Rectal smooth muscle tissue (tissue), 1 donor: Measurements from ENCODE around the gene AGPAT3.

Source experiments
- H3K27ac ChIP-seq: one replicate; pipeline ENCODE4 v1.7.0; 2013; ENCODE audit warnings: low read depth, low read length, inconsistent platforms
- H3K27me3 ChIP-seq: one replicate; pipeline ENCODE4 v1.7.0; 2013; ENCODE audit warnings: low read length; ENCODE audit not compliant: control insufficient read depth, insufficient read depth
- H3K36me3 ChIP-seq: one replicate; pipeline ENCODE4 v1.7.0; 2013; ENCODE audit warnings: low read length; ENCODE audit not compliant: control insufficient read depth, insufficient read depth
- H3K4me1 ChIP-seq: one replicate; pipeline ENCODE4 v1.7.0; 2013; ENCODE audit warnings: low read length; ENCODE audit not compliant: control insufficient read depth, insufficient read depth
- H3K4me3 ChIP-seq: one replicate; pipeline ENCODE4 v1.7.0; 2013; ENCODE audit warnings: low read length
- H3K9ac ChIP-seq: one replicate; pipeline ENCODE4 v1.7.0; 2013; ENCODE audit warnings: low read length

The AGPAT3 gene

DNA sequence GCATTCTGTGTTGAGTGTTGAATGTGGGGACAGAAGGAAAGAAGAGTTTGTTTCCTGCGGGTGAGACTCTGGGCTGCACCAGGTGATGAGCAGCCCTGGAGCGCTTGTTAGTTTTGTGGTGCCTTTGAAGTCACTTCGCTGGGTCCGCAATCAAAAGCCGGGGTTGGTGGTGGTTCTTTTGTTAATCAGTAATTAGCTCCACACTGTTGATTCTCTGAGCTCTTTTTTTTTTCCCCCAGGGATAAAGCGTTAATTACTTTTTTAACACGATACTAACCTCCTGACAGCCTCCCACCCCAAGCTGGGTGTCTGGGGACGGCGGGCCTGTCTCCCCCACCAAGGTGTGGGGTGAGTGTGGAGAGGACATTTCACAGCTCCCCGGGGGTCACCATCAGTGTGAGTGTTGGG is 56.6 kb downstream of the AGPAT3 start:
- no peaks in the 10 kb centered on the region for H3K27me3 ChIP-seq
- H3K27ac ChIP-seq = no peak overlapping the region
- H3K4me3 ChIP-seq = no peak overlapping the region
- peaks cover 9% of the 10 kb centered on the region for H3K4me1 ChIP-seq
- H3K9ac ChIP-seq = no peak overlapping the region
- no peaks in the 10 kb centered on the region for H3K36me3 ChIP-seq

DNA sequence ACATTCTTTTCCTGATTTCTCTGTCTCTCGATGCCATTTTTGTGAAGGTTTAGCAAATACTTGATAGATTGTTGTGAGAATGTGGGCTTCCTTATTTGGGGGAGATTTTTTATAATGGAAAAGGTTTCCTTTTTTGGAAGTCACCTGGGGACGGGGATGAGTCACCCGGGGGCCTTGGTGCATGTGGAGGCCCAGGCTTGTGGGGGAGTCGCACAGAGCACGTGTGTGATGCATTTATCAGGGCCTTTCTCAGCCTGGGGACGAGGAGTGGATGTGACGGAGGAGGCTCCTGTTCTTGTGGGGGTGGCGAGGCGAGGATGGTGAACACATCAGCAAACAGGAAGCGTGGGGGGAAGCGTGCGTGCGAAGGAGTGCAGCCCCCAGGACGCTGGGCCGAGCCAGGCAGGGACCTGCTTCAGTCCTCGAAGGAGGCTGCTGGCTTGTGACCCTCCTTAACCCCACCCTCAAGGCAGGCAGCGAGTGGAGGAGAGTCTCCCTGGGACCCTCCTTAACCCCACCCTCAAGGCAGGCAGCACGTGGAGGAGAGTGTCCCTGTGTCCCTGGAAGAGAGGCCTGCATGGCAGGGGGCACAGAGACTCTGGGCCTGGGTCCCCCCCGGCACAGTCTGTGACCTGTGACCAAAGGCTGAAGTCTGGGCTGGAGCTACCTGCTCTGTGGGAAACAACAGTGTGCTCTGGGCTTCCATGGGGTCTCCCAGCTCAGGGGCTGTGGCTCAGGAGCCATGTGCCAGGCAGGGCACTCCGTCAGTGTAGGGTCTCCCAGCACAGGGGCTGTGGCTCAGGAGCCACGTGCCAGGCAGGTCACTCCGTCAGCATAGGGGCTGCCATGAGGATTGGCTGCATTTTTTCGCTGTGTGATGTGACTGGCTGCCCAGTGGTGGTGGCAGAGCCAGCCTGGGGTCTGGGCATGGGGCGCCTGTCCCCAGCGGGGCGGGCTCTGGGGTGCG is 57.2 kb downstream of the AGPAT3 start:
- no peak overlapping the region for H3K4me3 ChIP-seq
- H3K27me3 ChIP-seq = no peaks in the 10 kb centered on the region
- H3K36me3 ChIP-seq = no peaks in the 10 kb centered on the region
- no peak overlapping the region for H3K27ac ChIP-seq
- H3K4me1 ChIP-seq = peaks cover 9% of the 10 kb centered on the region
- H3K9ac ChIP-seq = no peak overlapping the region

DNA sequence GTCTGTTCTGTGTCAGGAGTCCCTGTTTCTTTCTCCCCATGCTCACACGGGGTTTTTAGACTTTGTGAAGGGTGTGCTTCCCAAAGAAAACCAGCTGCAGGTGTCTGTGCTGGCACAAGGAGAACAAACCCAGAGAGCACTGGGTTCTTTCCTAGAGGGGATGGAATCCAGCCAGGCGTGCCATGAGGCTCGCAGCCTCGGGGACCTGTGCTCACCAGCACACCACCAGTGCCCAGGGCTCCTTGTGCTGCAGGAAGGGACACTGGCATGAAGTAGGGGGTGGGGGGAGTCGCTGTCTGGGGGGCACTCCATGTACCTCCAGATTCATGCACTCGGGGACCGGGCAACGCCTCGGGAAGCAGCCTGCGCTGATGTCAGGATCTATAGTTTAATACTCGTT is 57.9 kb downstream of the AGPAT3 start:
- no peak overlapping the region for H3K27ac ChIP-seq
- H3K9ac ChIP-seq = no peak overlapping the region
- no peaks in the 10 kb centered on the region for H3K36me3 ChIP-seq
- no peaks in the 10 kb centered on the region for H3K27me3 ChIP-seq
- H3K4me3 ChIP-seq = no peak overlapping the region
- H3K4me1 ChIP-seq = peaks cover 9% of the 10 kb centered on the region

DNA sequence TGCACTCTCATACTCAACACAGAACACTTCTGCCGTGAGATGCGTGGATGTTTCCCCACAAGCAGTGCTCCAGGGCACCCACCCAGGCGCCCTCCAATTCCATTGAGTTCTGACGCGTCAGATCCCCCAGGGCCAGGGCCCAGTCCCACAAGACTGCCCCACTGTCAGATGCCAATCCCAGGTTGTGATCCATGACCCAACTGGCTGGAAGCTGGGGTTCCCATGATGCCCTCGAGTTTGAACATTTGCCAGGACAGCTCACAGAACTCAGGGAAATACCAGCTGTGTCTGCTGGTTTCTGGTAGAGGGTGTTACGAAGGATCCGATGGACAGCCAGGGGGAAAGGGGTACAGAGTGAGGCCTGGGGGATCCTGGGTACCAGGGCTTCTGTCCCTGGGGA is 58.4 kb downstream of the AGPAT3 start:
- Histone ChIP-seq H3K9ac (no peak overlapping the region), H3K27ac (no peak overlapping the region), H3K27me3 (no peaks in the 10 kb centered on the region), H3K4me1 (peaks cover 9% of the 10 kb centered on the region), H3K36me3 (no peaks in the 10 kb centered on the region), H3K4me3 (no peak overlapping the region)

DNA sequence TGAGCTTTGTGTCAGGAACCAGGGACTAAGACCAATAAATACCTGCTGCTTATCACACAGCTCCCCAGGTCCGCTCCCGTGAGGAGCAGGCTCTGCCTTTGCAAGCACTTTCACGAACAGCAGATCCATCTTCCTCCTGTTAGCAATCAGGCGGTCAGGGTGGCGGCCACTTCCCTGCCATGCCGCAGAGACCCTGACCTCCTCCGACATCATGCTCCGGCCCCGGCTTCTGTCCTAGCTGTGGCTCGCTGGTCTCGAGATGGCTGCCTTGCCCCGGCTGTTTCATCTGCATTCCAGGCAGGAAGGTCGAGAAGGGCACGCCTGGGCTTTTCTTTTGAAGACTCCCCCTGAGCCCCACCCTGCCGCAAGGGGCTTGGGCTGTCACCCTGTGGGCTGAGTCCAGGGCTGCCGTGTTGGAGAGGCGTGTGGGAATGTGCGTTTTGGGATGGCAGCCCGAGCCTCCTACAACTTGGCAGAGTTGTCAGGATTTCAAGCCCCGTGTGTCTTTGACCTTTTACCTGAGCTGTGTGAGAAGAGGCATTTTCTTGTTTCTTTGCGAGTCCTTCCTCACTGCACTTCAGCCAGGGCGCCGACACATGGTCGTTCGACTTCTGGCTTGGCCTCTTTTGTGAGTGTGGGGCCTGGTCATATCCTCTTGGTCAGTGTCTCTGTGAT is 59.5 kb downstream of the AGPAT3 start:
- Histone ChIP-seq H3K4me1 (peaks cover 9% of the 10 kb centered on the region), H3K9ac (no peak overlapping the region), H3K27ac (no peak overlapping the region), H3K27me3 (no peaks in the 10 kb centered on the region), H3K36me3 (no peaks in the 10 kb centered on the region), H3K4me3 (no peak overlapping the region)

DNA sequence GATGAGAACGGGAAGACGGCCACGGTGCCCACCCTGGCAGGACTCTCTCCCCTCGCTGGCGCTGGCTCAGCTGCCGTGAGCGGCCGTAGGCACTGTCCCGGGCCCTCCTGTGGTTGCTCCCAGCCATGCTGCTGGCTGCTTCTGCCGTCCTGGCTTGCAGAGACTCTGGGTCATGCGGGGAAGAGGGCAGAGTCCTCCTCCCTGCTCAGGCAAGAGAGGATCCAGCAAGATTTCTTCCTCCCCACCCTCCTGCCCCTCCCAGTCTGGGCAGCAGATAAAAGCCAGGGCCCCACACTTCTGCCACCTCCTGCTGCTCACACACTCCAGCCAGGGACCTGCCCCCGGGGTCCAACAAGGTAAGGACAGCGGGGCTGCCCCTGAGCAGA is 60.1 kb downstream of the AGPAT3 start:
- peaks cover 9% of the 10 kb centered on the region for H3K4me1 ChIP-seq
- H3K4me3 ChIP-seq = no peak overlapping the region
- H3K27ac ChIP-seq = no peak overlapping the region
- H3K36me3 ChIP-seq = no peaks in the 10 kb centered on the region
- H3K27me3 ChIP-seq = no peaks in the 10 kb centered on the region
- no peak overlapping the region for H3K9ac ChIP-seq

DNA sequence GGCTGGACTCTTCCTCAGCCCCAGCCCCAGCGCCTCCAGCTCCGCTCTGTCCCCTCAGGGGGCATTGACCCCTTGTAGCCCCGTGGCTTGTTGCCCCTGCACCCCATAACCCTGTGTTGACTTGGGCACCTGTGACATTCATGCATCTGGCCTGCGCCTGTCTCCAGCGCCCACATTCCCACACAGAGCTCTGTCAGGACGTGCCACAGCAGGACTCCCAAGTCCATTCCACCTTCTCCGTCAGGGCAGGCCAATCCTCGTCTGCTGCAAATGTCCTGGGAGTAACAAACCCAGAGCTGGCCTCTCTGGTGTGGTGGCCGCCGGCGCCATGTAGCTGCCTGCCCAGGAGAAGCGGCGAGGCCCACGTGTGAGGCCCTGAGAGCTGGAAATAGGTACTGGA is 60.6 kb downstream of the AGPAT3 start:
- no peaks in the 10 kb centered on the region for H3K27me3 ChIP-seq
- H3K9ac ChIP-seq = no peak overlapping the region
- H3K36me3 ChIP-seq = no peaks in the 10 kb centered on the region
- H3K4me3 ChIP-seq = no peak overlapping the region
- peaks cover 9% of the 10 kb centered on the region for H3K4me1 ChIP-seq
- H3K27ac ChIP-seq = no peak overlapping the region

DNA sequence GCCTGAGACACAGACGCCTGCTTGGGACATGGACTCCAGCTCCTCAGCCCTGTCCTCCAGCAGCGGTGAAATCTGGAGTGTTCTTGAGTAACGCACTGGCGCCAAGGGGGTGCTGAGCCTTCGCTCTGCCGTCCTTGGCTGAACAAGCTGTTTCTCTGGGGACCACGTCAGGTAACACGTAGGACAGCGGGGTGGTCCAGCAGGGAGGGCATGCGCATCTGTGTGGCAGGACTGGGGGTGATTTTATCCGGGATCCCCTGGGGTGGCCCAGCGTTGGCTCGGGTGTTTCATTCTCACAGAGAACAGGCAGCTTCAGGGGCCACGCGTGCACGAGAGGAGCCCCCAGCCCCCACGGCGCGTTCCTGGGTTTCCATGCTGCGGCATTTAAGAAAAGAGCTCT is 61.2 kb downstream of the AGPAT3 start:
- Histone ChIP-seq H3K9ac (no peak overlapping the region), H3K27ac (no peak overlapping the region), H3K4me3 (no peak overlapping the region), H3K27me3 (no peaks in the 10 kb centered on the region), H3K36me3 (no peaks in the 10 kb centered on the region), H3K4me1 (peaks cover 9% of the 10 kb centered on the region)

DNA sequence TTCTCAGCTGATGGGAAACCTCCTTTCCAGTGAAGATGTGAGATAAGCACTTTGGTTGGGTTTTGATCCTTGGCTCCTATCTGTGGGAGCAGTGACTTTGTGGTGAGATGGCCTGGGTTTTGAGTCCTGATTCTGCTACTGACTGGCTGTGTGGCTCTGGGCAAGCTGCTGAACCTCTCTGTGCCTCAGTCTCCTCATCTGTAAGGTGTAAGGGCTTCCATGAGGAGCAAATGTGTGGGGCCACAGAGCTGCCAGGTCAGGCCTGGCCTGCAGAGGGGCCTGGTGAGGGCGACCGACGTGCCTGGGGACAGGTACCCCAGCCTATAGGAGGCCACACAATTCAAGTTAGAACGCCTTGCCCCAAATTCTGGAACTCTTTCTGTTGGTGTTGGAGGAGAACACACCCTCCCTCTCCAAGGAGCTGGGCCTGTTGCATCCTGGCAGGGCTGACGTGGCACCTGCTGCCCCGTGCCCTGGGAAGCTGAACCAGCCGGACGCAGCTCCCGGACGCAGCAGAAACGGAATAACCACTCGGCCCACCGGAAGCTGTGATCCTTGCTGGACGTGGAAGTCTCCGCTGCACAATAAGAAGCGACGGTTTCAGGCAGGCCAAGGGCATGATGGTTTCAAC is 62.7 kb downstream of the AGPAT3 start:
- H3K4me3 ChIP-seq = no peak overlapping the region
- no peak overlapping the region for H3K27ac ChIP-seq
- no peak overlapping the region for H3K9ac ChIP-seq
- H3K4me1 ChIP-seq = peaks cover 9% of the 10 kb centered on the region
- no peaks in the 10 kb centered on the region for H3K36me3 ChIP-seq
- H3K27me3 ChIP-seq = no peaks in the 10 kb centered on the region

DNA sequence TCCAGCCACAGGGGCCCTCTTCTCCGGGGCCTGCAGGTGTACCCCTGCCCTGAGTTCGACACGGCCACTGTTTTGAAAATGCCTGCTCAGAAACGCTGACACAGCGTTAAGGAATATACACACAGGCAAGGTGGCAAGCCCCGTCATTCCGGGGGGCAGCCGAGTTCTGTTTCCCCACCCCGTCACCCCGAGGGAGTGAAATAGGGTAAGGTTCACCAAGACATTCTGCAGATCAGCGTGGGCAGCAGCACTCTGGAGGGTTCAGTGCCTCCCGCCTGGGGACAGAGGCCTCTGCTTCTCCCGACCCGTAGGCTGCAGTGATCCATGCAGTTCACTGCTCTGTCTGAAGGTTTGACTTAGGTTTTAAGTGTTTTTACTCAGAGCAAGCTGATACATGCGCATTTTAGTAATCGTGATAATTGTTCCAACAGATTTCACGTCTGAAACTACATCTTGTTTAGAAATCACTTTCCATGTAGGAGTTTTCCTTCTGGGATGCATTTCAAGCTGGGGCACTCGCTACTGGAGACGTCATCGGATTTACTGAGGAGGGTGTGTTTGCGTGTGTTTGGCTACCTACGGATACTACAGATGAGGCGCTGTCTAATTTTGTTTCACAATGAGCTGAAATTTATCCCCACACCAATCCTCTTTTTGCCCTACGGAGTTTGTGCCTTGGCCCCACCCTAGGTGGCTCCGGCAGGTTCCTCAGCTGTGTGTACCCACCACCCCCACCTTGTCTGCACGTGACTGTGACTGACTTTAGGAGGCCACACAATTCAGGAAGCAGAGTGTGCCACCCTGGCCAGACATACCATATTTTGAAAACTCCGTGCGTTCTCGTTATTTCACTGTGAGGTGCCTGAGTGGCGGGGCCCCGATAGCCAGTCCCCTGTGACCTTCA is 63.5 kb downstream of the AGPAT3 start:
- no peak overlapping the region for H3K4me3 ChIP-seq
- no peak overlapping the region for H3K27ac ChIP-seq
- H3K27me3 ChIP-seq = no peaks in the 10 kb centered on the region
- H3K36me3 ChIP-seq = no peaks in the 10 kb centered on the region
- H3K4me1 ChIP-seq = peaks cover 2% of the 10 kb centered on the region
- no peak overlapping the region for H3K9ac ChIP-seq

DNA sequence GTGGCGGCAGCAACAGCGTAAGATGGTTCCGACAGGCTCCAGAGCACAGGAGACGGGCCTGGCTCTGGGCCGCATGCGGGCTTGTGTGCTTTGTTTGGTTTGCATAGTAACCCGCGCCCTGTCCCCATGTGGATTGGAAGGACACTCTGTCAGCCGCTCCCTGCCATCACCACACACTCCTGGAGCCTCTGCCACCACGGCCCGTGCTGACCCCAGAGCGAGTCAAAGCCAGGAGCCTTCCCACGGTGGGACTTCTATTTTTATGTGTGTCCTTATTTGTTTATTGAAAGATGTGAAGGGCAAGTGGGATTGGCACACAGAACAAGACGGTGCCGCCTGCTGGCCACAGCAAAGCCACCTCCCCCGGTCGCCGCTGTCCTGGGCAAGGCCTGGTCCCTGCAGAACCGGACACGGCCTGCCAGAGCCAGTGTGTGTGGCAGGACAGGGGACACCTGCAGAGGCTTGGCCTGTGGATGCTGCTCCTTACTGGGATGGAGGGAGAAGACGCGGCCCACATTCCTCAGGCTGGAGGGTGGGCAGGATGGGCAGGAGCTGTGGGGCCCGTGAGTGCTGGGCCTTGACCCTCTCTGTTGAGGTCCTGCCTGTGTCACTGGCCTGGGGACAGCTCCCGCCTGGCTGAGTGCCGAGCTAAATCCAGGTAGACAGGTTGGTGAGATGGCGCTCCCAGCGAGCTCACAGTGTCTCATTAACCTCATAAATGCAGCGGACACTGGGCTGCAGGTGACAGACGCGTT is 64.4 kb downstream of the AGPAT3 start:
- Histone ChIP-seq H3K4me1 (no peaks in the 10 kb centered on the region), H3K27me3 (no peaks in the 10 kb centered on the region), H3K36me3 (no peaks in the 10 kb centered on the region), H3K4me3 (no peak overlapping the region), H3K9ac (no peak overlapping the region), H3K27ac (no peak overlapping the region)
